ENCODE results near the gene CXorf38.

DNA sequence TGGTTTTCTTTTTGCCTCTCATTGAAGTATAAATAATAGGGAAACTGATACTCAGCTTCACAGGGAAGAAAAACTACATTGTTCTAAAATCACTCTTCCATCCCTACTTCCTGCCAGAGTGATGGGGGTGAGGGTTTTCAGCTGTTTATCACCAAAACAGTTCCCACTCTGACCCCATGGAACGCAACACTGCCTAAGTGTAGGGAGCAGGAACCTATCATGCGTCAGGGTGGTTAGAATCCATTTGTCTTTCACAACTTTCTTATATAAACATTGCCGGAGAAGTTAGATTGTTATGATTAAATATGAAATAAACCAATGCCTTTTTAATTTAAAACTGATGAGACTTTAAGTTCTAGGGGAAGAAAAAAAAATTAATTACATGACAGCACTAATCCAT is 40.0 kb downstream of the CXorf38 start:
- TF ChIP-seq, protein P1, sequence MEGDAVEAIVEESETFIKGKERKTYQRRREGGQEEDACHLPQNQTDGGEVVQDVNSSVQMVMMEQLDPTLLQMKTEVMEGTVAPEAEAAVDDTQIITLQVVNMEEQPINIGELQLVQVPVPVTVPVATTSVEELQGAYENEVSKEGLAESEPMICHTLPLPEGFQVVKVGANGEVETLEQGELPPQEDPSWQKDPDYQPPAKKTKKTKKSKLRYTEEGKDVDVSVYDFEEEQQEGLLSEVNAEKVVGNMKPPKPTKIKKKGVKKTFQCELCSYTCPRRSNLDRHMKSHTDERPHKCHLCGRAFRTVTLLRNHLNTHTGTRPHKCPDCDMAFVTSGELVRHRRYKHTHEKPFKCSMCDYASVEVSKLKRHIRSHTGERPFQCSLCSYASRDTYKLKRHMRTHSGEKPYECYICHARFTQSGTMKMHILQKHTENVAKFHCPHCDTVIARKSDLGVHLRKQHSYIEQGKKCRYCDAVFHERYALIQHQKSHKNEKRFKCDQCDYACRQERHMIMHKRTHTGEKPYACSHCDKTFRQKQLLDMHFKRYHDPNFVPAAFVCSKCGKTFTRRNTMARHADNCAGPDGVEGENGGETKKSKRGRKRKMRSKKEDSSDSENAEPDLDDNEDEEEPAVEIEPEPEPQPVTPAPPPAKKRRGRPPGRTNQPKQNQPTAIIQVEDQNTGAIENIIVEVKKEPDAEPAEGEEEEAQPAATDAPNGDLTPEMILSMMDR (conservative IDR thresholded peaks at IDR 0.05) = no peak
- TF ChIP-seq ZFX (IDR thresholded peaks at IDR 0.05) = no peak

Measured in C4-2B (cell line).